Stomach (tissue), 4 donors: ENCODE results near the gene DNAI7.

Experiments used
- CTCF ChIP-seq, 7 experiments: fragments of 450-650 bp in 4 of 7; fragments of 200-600 bp in 3 of 7; sonication (generic) in 3 of 7; IDR thresholded peaks; one replicate each; pipeline ENCODE4 v1.5.1; 2016 to 2019; ENCODE audit warnings: antibody characterized with exemption in 7 of 7, control low read depth in 2 of 7, mild to moderate bottlenecking in 1 of 7
- EP300 ChIP-seq: sonication (generic); formaldehyde crosslinking; IDR thresholded peaks from one replicate; pipeline ENCODE4 v1.6.1; 2017; ENCODE audit warnings: antibody characterized with exemption
- POLR2A ChIP-seq, 4 donors: fragments of 450-650 bp; IDR thresholded peaks; one replicate each; pipeline ENCODE4 v1.6.1; 2016; ENCODE audit warnings: antibody characterized with exemption in 4 of 4, control low read depth in 2 of 4, mild to moderate bottlenecking in 1 of 4, moderate library complexity in 1 of 4
- POLR2AphosphoS5 ChIP-seq, 3 donors: sonication (generic); formaldehyde crosslinking; IDR thresholded peaks; one replicate each; pipeline ENCODE4 v1.6.1; 2016; ENCODE audit warnings: antibody characterized with exemption in 3 of 3

- TF ChIP-seq POLR2AphosphoS5 (IDR thresholded peaks at IDR 0.05) = no peak
- TF ChIP-seq CTCF (IDR thresholded peaks at IDR 0.05) = no peak
- TF ChIP-seq EP300 = no peak
- TF ChIP-seq POLR2A (IDR thresholded peaks at IDR 0.05) = no peak
Observed at GRCh38 chr12:25197608-25198007, 2.6 kb upstream of the DNAI7 start.
